Stimulated activated CD8-positive, alpha-beta memory T cell treated with anti-CD3 and anti-CD28 coated beads, Interleukin-7, amount 100 ng/mL, for 1 hour (primary cell): ENCODE measurements around the gene SULF2.

Source experiments
- DNase-seq, 2 donors: peaks; one replicate each; pipeline ENCODE4 v3.0.0-alpha.2; 2020; ENCODE audit warnings: low read depth in 2 of 2

Gene SULF2

DNA sequence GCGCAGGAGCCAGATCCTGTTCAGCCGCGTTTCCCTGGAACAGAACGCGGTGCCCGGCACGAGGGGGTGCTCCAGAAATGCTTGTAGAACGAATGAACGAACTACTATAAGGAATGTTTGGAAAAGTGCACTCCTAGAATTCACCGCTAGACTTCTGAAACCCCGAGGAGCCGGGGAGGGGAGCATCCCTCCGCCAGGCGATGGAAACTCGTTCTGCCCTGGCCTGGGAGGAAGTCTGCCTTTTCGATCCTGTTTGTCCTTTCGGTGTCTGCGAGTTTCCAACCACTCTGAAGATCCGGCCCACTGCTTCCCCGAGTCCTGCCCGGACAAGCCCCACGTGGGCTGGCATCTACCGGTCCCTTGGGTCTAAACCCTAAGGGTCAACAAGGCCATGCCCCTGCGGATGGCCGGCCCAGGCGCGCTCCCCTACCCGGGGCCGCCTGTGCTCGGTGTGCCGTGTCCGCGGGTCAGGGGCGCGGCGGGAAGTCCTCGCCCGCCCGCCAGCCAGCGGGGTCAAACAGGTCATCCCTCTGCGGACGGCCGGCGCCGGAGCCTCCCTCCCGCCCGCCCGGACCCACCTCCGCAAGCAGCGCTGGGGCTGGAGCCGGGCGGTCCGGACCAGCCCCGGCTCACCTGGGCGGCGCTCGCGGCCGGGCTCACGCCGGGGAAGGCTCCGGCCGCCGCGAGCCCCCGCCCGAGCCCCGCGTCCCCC is 526 bp downstream of the SULF2 start:
- DNase-seq, result no peak

- DNase-seq, result no peak
Measured at GRCh38 chr20:47783828-47784598, 1.3 kb downstream of the SULF2 start.

- DNase-seq, result no peak
Measured at GRCh38 chr20:47782920-47783552, 2.2 kb downstream of the SULF2 start.

GRCh38 chr20:47782076-47782475 is 3.2 kb downstream of the SULF2 start:
- no peak for DNase-seq

DNA sequence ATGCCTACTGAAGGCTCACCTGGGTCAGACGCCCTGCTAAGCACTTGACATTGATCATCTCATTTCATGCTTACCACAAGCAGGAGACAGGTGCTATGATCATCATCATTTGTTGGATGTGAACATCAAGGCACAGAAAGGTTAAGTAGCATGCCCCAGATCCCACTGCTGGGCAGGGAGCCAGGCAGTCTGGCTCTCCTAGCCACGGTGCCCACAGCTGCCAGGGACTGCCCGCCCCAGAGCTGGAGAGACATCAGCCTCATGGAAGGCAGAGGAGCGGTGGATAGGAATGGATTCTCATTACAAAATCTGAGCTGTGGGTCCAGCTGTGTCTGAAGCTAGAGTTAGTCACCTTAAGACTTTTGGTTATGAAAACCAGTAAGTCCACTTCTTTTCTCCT is 3.6 kb downstream of the SULF2 start:
- DNase-seq, result no peak

GRCh38 chr20:47780720-47781389 is 4.4 kb downstream of the SULF2 start:
- no peak for DNase-seq

DNA sequence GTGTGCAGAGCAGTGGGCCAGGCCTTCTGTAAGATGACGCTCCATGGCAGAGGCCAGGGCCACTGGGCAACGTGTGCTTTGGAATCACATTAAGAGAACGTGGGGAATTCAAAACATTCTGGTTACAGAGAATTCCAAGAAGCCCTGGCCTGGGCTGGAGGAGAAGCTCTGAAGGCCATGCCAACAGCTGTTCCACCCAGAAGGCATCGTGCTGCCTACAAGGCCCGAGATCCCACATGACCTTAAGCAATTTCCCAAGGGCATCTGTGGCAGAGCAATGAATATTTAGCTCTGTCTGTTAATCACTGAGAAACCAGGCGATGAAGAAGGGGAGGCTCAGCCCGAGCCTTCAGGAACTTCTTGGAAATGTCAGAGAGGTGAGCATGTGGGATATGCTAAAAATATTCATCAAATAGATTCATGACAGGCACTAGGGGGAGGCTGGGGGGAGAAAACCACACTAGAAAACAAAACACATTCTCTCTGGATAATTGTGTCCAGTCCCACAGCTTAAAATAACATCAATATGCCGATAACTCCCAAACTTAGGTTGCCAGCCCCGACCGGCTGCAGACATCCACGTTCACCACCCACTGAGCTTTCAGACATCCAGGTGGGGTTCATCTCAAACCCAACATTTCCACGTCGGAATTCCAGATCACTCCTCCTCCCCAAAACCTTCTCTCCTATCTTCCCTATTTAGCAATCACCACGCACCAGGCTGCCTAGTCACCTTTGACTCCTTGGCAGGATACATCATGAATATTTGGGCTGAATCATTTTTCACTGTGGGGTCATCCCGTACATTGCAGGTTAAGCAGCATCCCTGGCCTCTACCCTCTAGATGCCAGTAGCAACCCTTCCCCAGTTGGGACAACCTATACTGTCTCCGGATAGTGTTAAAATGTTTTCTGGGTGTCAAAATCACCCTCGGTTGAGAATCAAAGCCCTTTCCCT is 6.6 kb downstream of the SULF2 start:
- no peak for DNase-seq

DNA sequence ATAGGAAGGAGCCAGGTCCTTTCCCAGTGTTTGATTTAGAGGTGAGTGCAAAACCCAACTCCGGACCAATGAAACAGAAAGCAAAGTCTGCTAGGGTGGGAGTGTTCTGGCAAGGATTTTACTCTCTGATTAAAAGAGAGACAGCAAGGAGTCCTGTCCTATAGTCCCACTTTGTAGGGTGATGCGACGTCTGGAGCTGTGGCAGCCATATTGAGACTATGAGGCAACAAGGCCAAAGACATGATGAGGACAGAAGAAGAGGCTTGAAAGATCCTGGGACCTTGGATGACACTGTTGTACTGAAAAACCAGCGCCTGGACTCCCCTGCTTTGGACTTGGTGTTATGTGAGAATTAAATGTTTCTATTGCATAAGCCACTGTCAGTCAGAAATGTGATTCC is 8.1 kb downstream of the SULF2 start:
- no peak for DNase-seq

DNA sequence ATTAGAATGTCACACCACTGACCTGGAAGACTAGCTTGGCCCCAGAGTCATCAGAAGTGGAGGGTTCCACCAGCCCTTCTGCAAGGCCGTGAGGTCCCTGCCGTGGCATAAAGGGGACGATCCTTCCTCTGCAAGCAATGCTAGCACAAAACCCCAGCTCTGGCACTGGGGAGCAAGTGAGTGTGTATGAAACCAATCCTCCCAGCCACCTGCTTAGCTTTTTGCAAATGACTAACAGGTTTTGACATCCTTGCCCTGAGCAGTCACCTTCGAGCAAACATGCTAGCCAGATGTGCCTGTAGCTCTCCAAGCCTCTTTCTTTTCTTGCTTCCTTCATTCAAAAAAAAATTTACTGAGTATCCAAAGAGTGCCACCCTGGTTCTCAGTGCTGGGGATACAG is 8.6 kb downstream of the SULF2 start:
- DNase-seq, result no peak

DNA sequence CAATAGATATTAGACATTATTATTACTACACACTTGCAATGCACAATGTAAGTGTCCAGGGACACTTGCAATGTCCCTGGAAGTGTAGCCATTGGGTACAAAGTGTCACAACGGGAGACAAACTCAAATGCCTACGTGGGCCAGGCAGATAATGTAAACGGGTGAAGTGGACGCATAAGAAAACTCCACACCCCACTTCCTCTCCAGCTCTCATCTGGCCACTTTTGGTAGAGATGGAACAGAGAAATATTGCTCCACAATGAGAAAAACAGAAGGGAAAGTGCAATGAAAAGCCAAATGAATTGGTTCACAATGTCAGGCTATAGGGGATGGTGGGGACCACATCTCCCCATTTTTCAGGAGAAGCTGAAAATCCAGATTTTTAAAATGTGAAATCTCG is 9.4 kb downstream of the SULF2 start:
- DNase-seq, result no peak

- DNase-seq, result no peak
Measured at GRCh38 chr20:47775039-47775438, 10.2 kb downstream of the SULF2 start.

DNA sequence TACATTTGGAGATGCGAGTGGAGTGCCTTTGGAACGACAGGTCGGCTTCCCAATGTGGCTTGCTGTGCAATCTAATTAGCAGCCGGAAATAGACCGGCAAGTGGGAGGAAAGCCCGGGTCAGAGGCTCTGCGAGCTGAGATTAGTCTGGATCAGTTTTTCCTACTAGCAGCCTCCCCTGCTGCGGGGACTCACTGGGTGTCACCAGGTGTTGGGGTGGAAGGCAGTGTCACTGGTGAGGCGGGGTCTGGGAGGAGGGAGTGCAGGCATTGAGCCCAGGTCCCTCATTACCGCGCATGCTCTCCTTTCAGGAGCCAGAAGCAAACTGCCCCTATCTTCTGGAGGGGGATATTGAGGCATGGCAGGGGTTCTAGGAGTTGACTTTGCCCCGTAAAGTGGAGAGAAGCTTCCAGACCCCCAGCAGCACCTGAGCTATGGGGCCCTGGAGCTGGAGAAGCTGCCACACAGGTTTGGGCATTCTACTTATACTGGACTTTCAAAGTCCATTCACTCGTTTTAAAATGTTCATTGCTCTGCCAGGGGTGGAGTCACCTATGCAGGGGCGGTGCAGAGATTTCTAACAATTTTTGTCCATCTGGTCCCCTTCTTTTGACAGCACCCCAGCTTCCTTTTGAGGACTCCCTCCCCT is 11.0 kb downstream of the SULF2 start:
- DNase-seq, result no peak

DNA sequence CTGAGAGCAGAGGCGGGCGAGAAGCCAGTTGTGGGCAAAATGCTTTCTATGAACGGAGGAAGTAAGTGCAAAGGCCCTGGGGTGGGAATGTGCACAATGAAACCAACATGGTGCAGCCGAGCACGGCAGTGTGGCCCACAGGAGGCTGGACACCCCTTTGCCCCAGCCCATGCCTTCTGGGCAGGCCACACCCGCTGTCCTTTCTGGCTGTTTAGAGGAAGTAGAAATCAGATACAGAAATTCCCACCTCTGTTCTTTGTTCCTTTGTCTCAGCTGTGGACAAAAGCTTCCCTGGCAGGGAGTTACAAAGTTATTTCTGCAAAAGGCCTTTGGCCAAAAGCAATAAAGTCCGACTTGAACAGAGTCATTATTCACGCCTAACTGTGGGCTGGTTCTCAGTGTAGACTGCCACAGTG is 11.9 kb downstream of the SULF2 start:
- DNase-seq, result no peak

DNA sequence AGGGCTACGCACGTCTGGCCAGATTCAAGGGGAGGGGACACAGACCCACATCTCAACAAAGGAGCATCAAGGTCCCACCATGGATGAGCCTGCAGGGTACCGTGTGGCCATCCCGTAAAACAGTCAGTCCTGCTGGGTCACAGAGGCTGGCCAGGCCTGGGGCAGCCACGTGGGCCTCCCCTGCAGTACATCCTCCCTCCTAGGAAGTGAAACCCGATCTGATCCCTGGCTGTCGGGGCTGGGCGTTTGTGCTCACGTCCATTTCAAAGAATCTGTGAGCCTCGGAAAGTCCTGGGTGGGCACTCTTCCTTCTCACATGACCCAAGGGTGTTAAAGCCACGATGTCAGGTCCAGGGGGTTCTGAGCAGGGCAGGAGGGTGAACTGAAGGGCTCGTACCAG is 14.3 kb downstream of the SULF2 start:
- no peak for DNase-seq

DNA sequence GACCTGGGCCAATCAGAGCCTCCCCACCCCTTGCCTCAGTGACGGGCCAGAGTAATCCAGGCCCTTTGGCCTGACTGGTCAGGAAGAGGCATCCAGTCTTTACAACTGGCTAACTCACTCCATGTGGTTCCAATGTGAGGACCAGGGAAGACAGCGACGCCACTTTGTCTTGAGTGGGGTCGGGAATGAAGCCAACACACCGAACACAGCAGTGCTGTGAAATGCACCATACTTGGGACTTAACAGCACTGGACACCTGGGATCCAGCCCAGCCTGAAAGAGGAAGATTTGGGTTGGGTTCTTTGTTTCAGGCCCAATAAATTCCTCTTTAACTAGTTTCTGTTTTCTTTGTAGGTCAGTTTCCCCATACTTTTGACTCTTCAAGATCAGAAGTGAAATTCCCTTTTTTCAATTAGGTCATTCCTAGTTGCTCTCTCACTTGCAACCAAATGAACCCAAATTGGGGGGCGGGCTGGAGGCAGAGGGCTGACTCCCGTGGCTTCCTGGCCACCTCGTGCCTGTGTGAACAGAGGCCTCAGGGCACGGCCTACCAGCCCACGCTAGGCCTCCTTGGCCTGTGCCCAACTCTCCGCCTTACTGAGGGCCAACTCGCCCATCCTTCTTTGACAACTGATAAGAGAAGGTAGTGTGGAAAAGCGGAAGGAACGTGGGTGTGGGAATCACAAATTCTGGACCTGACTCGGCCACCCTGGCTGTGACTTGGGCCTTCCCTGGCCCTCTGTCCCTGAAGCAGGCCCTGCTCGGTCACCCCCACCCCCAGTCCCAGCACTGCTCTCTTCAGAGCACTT is 17.1 kb downstream of the SULF2 start:
- DNase-seq, result no peak

- DNase-seq, result no peak
Measured at GRCh38 chr20:47765691-47766594, 19.3 kb downstream of the SULF2 start.

DNA sequence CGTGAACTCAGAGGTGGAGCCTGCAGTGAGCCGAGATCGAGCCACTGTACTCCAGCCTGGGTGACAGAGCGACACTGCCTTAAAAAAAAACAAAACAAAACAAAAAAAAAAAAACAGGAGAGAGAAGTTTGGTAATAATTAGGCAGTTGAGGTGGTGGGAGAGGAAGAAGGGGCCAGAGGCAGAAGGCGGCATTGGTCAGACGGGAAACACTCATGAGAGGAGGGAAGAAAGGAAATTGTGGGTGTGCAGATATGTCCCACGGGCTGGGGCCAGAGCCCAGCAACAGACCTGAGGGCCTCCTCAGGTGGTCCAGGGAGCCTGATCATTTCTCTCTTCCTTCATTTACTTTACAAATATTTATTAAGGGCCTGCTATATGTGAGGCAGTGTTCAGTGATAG is 20.0 kb downstream of the SULF2 start:
- DNase-seq, result no peak

DNA sequence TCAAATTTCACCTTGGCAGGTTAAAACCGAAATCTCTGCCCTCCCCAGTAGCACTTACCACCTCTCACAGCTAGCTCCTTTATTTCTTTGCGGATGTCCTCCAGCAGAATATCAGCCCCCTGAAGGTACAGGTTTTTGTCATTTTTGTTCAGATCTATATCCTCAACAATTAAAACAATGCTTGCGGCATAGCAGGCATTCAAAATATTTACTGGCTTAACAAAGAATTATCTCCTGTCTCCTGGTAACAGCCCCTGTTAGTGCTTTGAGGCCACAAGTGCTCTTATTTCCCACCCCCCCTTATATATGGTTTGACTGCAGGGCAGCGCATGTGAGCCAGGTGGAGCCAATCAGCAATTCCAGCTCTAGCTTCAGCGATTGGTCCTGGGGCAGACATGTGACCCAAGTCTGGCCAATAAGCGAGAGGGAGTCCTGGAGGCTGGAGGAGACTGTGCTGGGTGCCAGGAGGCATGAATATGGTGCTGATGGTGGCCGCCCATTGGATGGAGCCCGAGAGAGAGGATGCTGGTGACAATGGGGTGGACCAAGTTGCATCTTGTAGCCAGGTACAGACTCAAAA is 21.0 kb downstream of the SULF2 start:
- no peak for DNase-seq
